CD14-positive monocyte (primary cell): Measurements from ENCODE around the gene B4GALT2. TPM values are rescaled to one million over a fixed set of nuclear protein-coding genes. Genes with fewer than 3 reads are reported as not detected.

Experiments
- DNase-seq, 3 donors: peaks; one replicate each; pipeline ENCODE4 v3.0.0-alpha.2; 2011 to 2022
- H2AFZ ChIP-seq: 2 replicates; pipeline ENCODE4 v1.6.0; 2012; ENCODE audit warnings: mild to moderate bottlenecking, low read depth, low read length, inconsistent platforms; ENCODE audit not compliant: insufficient read depth, poor library complexity, severe bottlenecking
- H3K27ac ChIP-seq, 2 donors: 1 replicate in 1 of 2; 2 replicates in 1 of 2; pipeline ENCODE4 v1.5.1; 2012 to 2013; ENCODE audit warnings: low read length in 2 of 2, control low read depth in 1 of 2, inconsistent platforms in 1 of 2, low read depth in 1 of 2, mild to moderate bottlenecking in 1 of 2
- H3K27me3 ChIP-seq, 2 donors: one replicate each; pipeline versions ENCODE4 v1.6.0 to v1.6.1; 2011 to 2013; ENCODE audit warnings: low read length in 2 of 2; ENCODE audit not compliant: control insufficient read depth in 2 of 2, insufficient read depth in 2 of 2
- H3K36me3 ChIP-seq, 2 donors: replicated peaks in 1 of 2; 1 replicate in 1 of 2; 2 replicates in 1 of 2; pipeline versions ENCODE4 v1.5.1 to v1.6.1; 2012 to 2013; ENCODE audit warnings: low read length in 2 of 2, control low read depth in 1 of 2, inconsistent platforms in 1 of 2, mild to moderate bottlenecking in 1 of 2; ENCODE audit not compliant: insufficient read depth in 2 of 2, control insufficient read depth in 1 of 2
- H3K4me1 ChIP-seq, 2 donors: 1 replicate in 1 of 2; 2 replicates in 1 of 2; pipeline versions ENCODE4 v1.5.1 to v1.6.1; 2012 to 2013; ENCODE audit warnings: low read length in 2 of 2, control low read depth in 1 of 2, inconsistent platforms in 1 of 2, mild to moderate bottlenecking in 1 of 2, moderate library complexity in 1 of 2; ENCODE audit not compliant: insufficient read depth in 2 of 2, control insufficient read depth in 1 of 2
- H3K4me2 ChIP-seq: replicated peaks from 2 replicates; pipeline ENCODE3; 2012; ENCODE audit warnings: low read length, moderate library complexity, mild to moderate bottlenecking; ENCODE audit not compliant: poor library complexity, severe bottlenecking; ENCODE audit errors: extremely low read depth
- H3K4me3 ChIP-seq, 3 experiments: fragments of 200-600 bp in 1 of 3; sonication (generic) in 1 of 3; replicated peaks in 1 of 3; 1 replicate in 2 of 3; 2 replicates in 1 of 3; pipeline ENCODE4 v1.5.1; 2011 to 2013; ENCODE audit warnings: low read length in 3 of 3, mild to moderate bottlenecking in 3 of 3, control low read depth in 2 of 3, low read depth in 2 of 3, inconsistent platforms in 1 of 3, moderate library complexity in 1 of 3
- H3K79me2 ChIP-seq: 2 replicates; pipeline ENCODE4 v1.6.0; 2012; ENCODE audit warnings: mild to moderate bottlenecking, control low read depth, inconsistent platforms, low read length, moderate library complexity; ENCODE audit not compliant: insufficient read depth
- H3K9ac ChIP-seq: 2 replicates; pipeline ENCODE4 v1.6.0; 2017; ENCODE audit warnings: low read length, mild to moderate bottlenecking; ENCODE audit not compliant: insufficient read depth, poor library complexity, severe bottlenecking
- H3K9me3 ChIP-seq, 2 donors: replicated peaks in 1 of 2; 1 replicate in 1 of 2; 2 replicates in 1 of 2; pipeline versions ENCODE4 v1.5.1 to v1.6.1; 2012 to 2013; ENCODE audit warnings: low read length in 2 of 2, control low read depth in 1 of 2; ENCODE audit not compliant: control insufficient read depth in 1 of 2, insufficient read depth in 1 of 2
- H4K20me1 ChIP-seq: 2 replicates; pipeline ENCODE4 v1.6.0; 2012; ENCODE audit warnings: mild to moderate bottlenecking, low read length, control low read depth, moderate library complexity; ENCODE audit not compliant: insufficient read depth
- H3K27ac Mint-ChIP-seq, 7 donors: one replicate each; pipeline ENCODE4 v1.8.0; 2020; ENCODE audit warnings: mild to moderate bottlenecking in 7 of 7, mixed read lengths in 7 of 7, moderate library complexity in 6 of 7, inconsistent platforms in 2 of 7
- H3K27me3 Mint-ChIP-seq, 3 donors: one replicate each; pipeline ENCODE4 v1.8.0; 2021 to 2022; ENCODE audit warnings: low read depth in 3 of 3, mild to moderate bottlenecking in 3 of 3, mixed read lengths in 3 of 3, moderate library complexity in 3 of 3, inconsistent platforms in 1 of 3
- H3K36me3 Mint-ChIP-seq, 2 donors: one replicate each; pipeline ENCODE4 v1.8.0; 2020; ENCODE audit warnings: mixed read lengths in 2 of 2, inconsistent platforms in 1 of 2, mild to moderate bottlenecking in 1 of 2
- H3K4me1 Mint-ChIP-seq: one replicate; pipeline ENCODE4 v1.8.0; 2020; ENCODE audit warnings: mild to moderate bottlenecking, mixed read lengths
- H3K4me3 Mint-ChIP-seq, 2 donors: one replicate each; pipeline ENCODE4 v1.8.0; 2020; ENCODE audit warnings: mild to moderate bottlenecking in 2 of 2, mixed read lengths in 2 of 2, moderate library complexity in 1 of 2
- H3K9me3 Mint-ChIP-seq, 7 donors: one replicate each; pipeline ENCODE4 v1.8.0; 2020 to 2022; ENCODE audit warnings: mixed read lengths in 7 of 7, mild to moderate bottlenecking in 6 of 7, moderate library complexity in 6 of 7, inconsistent platforms in 2 of 7
- WGBS: methylation state at CpG from one replicate; pipeline ENCODE4 v1.1.5; 2013; ENCODE audit warnings: missing lambda C conversion rate; ENCODE audit not compliant: insufficient coverage; 5-methylcytosine and 5-hydroxymethylcytosine counted together
- intact Hi-C, 2 donors: fragments of 100-400 bp; cut with micrococcal nuclease; formaldehyde crosslinking; loops; one replicate each; pipeline versions ENCODE4 v1.15.0 to v1.15.1; 2023
- polyA plus RNA-seq, 3 donors: library from polyadenylated mRNA; depleted of rRNA in 1 of 3; unstranded in 2 of 3; stranded (reverse) in 1 of 3; fragments of 300-500 nt in 2 of 3; fragments of >200 nt in 1 of 3; fragmentation: Illumina TruSeq in 2 of 3; gene quantifications; 1 replicate in 2 of 3; 2 replicates in 1 of 3; pipeline ENCODE4 v1.2.3, GENCODE V29; 2012 to 2021
- TF ChIP-seq, protein P1 (sequence below): fragments of 200-600 bp; IDR thresholded peaks from one replicate; pipeline ENCODE4 v1.8.0; 2022; ENCODE audit warnings: antibody characterized with exemption, mild to moderate bottlenecking

B4GALT2 gene
- polyA plus RNA-seq, 3 donors, result 0.30 to 0.35 TPM; not detected in 1

DNA sequence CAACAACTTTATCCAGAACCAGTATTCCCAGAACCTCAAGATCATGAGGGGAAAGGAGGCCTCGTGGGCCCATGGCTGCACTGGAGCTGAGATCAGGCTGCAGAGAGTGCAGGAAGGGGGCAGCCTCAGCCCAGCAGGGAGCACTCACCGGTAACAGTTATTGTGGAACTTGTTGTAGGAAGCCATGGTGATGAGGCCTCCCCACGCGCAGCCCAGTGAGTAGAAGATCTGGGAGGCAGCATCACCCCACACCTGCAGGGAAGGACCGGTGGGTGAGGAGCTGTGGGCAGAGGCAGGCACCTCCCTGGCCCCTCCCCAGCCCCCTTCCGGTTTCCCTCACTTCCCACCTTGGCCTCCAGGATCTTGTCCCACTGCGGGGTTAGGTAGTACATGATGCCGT is 23.2 kb downstream of the B4GALT2 start:
- H2AFZ ChIP-seq, result no peak overlapping the region
- no peaks in the 10 kb centered on the region for H3K9me3 Mint-ChIP-seq
- no peak overlapping the region for H3K4me2 ChIP-seq
- no peaks in the 10 kb centered on the region for H3K79me2 ChIP-seq
- intact Hi-C loops, result no loop called here
- H3K27ac ChIP-seq, result no peak overlapping the region
- H3K4me3 Mint-ChIP-seq, result no peak overlapping the region
- H3K4me1 ChIP-seq, result no peaks in the 10 kb centered on the region
- TF ChIP-seq, protein P1, sequence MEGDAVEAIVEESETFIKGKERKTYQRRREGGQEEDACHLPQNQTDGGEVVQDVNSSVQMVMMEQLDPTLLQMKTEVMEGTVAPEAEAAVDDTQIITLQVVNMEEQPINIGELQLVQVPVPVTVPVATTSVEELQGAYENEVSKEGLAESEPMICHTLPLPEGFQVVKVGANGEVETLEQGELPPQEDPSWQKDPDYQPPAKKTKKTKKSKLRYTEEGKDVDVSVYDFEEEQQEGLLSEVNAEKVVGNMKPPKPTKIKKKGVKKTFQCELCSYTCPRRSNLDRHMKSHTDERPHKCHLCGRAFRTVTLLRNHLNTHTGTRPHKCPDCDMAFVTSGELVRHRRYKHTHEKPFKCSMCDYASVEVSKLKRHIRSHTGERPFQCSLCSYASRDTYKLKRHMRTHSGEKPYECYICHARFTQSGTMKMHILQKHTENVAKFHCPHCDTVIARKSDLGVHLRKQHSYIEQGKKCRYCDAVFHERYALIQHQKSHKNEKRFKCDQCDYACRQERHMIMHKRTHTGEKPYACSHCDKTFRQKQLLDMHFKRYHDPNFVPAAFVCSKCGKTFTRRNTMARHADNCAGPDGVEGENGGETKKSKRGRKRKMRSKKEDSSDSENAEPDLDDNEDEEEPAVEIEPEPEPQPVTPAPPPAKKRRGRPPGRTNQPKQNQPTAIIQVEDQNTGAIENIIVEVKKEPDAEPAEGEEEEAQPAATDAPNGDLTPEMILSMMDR, result no peak
- H3K36me3 Mint-ChIP-seq, result no peaks in the 10 kb centered on the region
- no peak overlapping the region for H3K4me3 ChIP-seq
- no peaks in the 10 kb centered on the region for H3K9me3 ChIP-seq
- WGBS, result 86% methylated on average over 5 of the region's 8 CpGs
- H3K27ac Mint-ChIP-seq, result no peak overlapping the region
- no peaks in the 10 kb centered on the region for H3K27me3 ChIP-seq
- no peak for DNase-seq
- H3K36me3 ChIP-seq, result no peaks in the 10 kb centered on the region
- H3K9ac ChIP-seq, result no peak overlapping the region
- no peaks in the 10 kb centered on the region for H4K20me1 ChIP-seq
- no peaks in the 10 kb centered on the region for H3K4me1 Mint-ChIP-seq
- peaks cover 2 to 8% (median 5%) of the 10 kb centered on the region in 3 donors for H3K27me3 Mint-ChIP-seq

DNA sequence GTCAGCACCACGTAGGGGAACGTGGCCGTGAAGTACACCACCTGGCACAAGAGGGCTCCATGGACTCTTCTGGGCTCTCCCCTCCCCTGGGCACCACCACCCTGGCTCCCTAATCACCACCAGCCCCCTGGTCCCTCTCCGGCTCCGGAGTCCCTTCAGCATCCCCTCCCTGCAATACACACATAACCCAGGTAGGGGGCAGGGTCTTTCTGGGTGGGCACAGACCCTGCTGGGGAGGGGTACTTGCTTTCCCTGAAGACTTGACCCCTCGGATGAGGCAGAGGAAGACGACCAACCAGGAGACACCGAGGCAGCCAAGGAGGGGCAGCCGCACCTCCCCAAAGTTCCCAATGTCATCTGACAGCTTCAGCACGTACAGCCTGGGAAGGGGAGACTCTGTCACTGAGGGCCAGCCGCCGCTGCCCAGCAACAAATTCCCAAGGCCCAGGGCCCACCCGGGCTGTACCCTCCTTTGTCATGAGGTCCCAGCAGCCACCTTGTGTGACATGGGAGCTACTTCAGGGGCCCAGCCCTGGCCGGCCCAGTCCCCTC is 23.7 kb downstream of the B4GALT2 start:
- Mint-ChIP-seq H3K4me3 (no peak overlapping the region), H3K36me3 (no peaks in the 10 kb centered on the region), H3K27ac (no peak overlapping the region), H3K4me1 (no peaks in the 10 kb centered on the region), H3K27me3 (peaks cover 3 to 8% (median 6%) of the 10 kb centered on the region in 3 donors), H3K9me3 (no peaks in the 10 kb centered on the region)
- intact Hi-C loops, result no loop called here
- Histone ChIP-seq H3K27me3 (no peaks in the 10 kb centered on the region), H2AFZ (no peak overlapping the region), H3K27ac (no peak overlapping the region), H3K4me2 (no peak overlapping the region), H3K9ac (no peak overlapping the region), H4K20me1 (no peaks in the 10 kb centered on the region), H3K79me2 (no peaks in the 10 kb centered on the region), H3K4me3 (no peak overlapping the region), H3K9me3 (no peaks in the 10 kb centered on the region), H3K36me3 (no peaks in the 10 kb centered on the region), H3K4me1 (no peaks in the 10 kb centered on the region)
- DNase-seq, result no peak
- TF ChIP-seq, protein P1, result peak; percentile 24
- 97% methylated on average over 9 of the region's 14 CpGs for WGBS
